Astrocyte of the cerebellum (primary cell): Measurements from ENCODE around the gene SIK3.

Experiments used
- DNase-seq: peaks from one replicate; pipeline ENCODE4 v3.0.0-alpha.2; 2011; ENCODE audit warnings: low read depth
- H3K4me3 ChIP-seq: 2 replicates; pipeline ENCODE4 v1.5.1; 2011; ENCODE audit warnings: mild to moderate bottlenecking, low read depth, low read length, moderate library complexity
- in situ Hi-C: cut with HindIII; loops from 2 replicates; pipeline ENCODE4 v1.10.0; 2017; ENCODE audit warnings: low sequenced_read_pairs
- TF ChIP-seq, protein P1 (sequence below): IDR thresholded peaks from 2 replicates; pipeline ENCODE4 v1.5.1; 2012; ENCODE audit warnings: low read length, low read depth, moderate library complexity, mild to moderate bottlenecking; ENCODE audit errors: missing control alignments

The SIK3 gene

DNA sequence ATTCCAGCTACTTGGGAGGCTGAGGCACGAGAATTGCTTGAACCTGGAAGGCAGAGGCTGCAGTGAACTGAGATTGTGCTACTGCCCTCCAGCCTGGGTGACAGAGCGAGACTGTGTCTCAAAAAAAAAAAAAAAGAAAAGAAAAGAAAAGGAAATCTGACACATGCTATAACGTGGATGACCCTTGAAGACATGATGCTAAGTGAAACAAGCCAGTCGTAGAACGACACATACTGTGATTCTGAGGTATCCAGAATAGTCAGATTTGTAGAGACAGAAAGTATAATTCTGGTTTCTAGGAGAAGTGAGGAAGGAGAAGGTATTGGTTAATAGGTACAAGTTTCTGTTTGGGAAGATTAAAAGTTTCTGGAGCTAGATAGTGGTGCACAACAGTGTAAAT, 299.9 kb downstream of the SIK3 start:
- no peak for DNase-seq
- TF ChIP-seq, protein P1, sequence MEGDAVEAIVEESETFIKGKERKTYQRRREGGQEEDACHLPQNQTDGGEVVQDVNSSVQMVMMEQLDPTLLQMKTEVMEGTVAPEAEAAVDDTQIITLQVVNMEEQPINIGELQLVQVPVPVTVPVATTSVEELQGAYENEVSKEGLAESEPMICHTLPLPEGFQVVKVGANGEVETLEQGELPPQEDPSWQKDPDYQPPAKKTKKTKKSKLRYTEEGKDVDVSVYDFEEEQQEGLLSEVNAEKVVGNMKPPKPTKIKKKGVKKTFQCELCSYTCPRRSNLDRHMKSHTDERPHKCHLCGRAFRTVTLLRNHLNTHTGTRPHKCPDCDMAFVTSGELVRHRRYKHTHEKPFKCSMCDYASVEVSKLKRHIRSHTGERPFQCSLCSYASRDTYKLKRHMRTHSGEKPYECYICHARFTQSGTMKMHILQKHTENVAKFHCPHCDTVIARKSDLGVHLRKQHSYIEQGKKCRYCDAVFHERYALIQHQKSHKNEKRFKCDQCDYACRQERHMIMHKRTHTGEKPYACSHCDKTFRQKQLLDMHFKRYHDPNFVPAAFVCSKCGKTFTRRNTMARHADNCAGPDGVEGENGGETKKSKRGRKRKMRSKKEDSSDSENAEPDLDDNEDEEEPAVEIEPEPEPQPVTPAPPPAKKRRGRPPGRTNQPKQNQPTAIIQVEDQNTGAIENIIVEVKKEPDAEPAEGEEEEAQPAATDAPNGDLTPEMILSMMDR: no peak
- no peak overlapping the region for H3K4me3 ChIP-seq
- in situ Hi-C loops: no loop called here

DNA sequence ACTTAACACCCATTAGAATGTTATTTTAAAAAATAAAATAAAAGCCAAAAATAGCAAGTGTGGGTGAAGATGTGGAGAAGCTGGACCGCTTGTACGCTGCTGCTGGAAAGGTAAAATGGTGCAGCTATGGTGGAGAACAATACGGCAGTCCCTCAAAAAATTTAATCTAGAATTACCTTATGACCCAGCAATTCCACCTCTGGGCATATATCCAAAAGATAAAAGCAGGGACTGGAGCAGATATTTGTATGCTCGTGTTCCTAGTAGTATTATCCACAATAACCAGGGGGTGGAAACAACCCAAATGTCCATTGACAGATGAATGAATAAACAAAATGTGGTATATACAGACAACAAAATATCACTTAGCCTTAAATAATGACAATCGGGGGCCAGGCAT, 300.4 kb downstream of the SIK3 start:
- in situ Hi-C loops: no loop called here

DNA sequence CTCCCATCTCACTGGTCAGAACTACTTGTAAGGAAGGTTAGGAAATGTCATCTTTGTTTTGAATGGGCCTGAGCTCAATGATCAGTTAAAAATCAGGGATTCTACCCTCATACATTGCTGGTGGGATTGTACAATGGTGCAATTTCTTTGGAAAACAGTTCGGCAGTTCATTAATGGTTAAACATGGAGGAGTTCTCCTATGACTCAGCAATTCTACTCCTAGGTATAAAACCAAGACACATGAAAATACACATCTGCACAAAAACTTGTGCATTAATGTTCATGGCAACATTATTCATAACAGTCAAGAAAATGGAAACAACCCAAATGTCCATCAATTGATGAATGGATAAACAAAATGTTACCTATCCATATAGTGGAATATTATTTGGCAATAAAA, 301.7 kb downstream of the SIK3 start:
- in situ Hi-C loops: no loop called here
- TF ChIP-seq, protein P1: no peak
- DNase-seq: no peak
- no peak overlapping the region for H3K4me3 ChIP-seq

More for the DNA sequence above, 300.4 kb downstream of the SIK3 start:
- no peak overlapping the region for H3K4me3 ChIP-seq
- no peak for DNase-seq
- TF ChIP-seq, protein P1: no peak

DNA sequence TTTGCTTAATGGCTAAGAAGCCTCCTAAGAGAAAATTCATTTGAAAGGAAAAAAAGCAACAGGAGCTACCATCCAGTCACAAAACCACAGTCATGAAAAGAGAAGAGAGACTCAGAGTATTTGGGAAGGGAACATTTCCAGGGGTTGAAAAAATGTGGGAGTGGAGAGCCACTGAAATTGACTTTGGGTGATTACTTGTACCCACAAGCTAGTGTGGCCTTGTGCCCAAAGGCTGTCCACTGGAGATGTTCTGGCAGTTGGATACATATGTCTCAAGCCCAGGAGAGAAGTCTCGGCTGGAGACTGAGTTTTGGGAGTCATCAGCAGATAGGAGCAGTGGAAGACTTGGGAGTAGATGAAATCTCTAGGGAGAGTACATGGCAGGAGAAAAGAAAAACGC, 303.4 kb downstream of the SIK3 start:
- DNase-seq: no peak
- H3K4me3 ChIP-seq: no peak overlapping the region
- TF ChIP-seq, protein P1: no peak
- in situ Hi-C loops: no loop called here

DNA sequence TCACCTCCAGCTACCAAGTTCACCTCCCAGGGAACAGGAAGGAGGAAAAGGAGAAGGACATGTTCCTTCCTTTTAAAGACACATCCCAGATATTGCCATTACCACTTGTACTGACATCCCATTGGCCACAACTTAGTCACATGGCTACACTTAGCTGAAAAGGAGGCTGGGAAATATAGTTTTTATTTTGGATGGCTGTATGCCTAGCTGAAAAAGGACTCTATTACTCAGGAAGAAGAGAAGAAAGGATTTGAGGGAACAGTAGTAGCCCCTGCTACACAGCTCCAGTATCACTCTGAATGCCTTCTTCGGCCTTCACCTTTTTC, 304.5 kb downstream of the SIK3 start:
- no peak overlapping the region for H3K4me3 ChIP-seq
- DNase-seq: no peak
- in situ Hi-C loops: no loop called here
- TF ChIP-seq, protein P1: no peak
